Thyroid gland (tissue), 4 donors: Measurements from ENCODE around the gene HHAT.

Experiments used
- POLR2A ChIP-seq, 2 donors: fragments of 450-650 bp; IDR thresholded peaks; one replicate each; pipeline ENCODE4 v1.6.1; 2017; ENCODE audit warnings: antibody characterized with exemption in 2 of 2, mild to moderate bottlenecking in 2 of 2, moderate library complexity in 1 of 2
- TF ChIP-seq, protein P1 (sequence below), 6 experiments: fragments of 200-600 bp in 3 of 6; fragments of 450-650 bp in 3 of 6; sonication (generic) in 3 of 6; IDR thresholded peaks; one replicate each; pipeline ENCODE4 v1.5.1; 2016 to 2019; ENCODE audit warnings: antibody characterized with exemption in 6 of 6, mild to moderate bottlenecking in 2 of 6, inconsistent platforms in 1 of 6, moderate library complexity in 1 of 6

DNA sequence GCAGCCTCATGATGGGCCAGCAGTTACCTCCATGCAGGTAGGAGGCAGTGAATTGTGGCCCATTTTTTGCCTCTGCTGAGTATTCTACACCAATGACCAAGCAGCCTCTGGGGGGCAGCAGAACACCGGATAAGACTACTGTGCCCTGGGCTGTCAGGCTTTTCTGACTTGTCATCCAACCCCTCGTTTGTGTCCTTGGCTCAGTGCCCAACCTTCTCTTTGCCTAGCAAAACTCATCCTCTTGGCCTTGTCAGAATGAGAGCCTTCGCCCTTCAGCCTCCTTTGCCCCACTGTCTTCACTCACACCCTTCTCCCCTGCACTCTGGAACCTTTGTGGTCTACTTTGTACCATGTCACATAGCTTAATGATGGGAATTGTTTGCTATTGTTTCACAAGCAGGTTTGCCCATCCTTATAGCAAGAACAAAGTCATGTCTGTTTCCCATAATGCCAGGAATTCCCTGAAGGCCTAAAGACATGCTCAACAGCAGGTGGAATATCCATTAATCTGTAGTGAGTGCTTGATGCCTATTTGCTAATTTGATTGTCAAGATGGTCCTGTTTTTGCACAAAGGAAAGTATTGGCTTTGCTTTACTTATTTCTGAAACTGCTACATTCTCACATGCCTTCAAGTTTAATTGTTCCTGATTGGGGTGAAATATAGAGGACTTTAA, 255.9 kb downstream of the HHAT start:
- TF ChIP-seq, protein P1, sequence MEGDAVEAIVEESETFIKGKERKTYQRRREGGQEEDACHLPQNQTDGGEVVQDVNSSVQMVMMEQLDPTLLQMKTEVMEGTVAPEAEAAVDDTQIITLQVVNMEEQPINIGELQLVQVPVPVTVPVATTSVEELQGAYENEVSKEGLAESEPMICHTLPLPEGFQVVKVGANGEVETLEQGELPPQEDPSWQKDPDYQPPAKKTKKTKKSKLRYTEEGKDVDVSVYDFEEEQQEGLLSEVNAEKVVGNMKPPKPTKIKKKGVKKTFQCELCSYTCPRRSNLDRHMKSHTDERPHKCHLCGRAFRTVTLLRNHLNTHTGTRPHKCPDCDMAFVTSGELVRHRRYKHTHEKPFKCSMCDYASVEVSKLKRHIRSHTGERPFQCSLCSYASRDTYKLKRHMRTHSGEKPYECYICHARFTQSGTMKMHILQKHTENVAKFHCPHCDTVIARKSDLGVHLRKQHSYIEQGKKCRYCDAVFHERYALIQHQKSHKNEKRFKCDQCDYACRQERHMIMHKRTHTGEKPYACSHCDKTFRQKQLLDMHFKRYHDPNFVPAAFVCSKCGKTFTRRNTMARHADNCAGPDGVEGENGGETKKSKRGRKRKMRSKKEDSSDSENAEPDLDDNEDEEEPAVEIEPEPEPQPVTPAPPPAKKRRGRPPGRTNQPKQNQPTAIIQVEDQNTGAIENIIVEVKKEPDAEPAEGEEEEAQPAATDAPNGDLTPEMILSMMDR (IDR thresholded peaks at IDR 0.05): peak in 5 of 6 experiments; percentile 53 to 94 (median 69)
- no peak for TF ChIP-seq POLR2A (IDR thresholded peaks at IDR 0.05)
